Thoracic aorta endothelial cell (primary cell): ENCODE data around the gene MRPL57. TPM values are rescaled to one million over a fixed set of nuclear protein-coding genes. Genes with fewer than 3 reads are reported as not detected.

Experiments
- small RNA-seq: library from RNA; depleted of rRNA; stranded (forward); fragments of <200 nt; gene quantifications from one replicate; pipeline ENCODE3, GENCODE V24; 2012
- total RNA-seq: library from RNA; depleted of rRNA; stranded (reverse); fragments of >200 nt; gene quantifications from 2 replicates; pipeline ENCODE4 v1.2.3, GENCODE V29; 2012

Gene MRPL57
- 20.5 and 22.5 TPM in 2 replicates for total RNA-seq

DNA sequence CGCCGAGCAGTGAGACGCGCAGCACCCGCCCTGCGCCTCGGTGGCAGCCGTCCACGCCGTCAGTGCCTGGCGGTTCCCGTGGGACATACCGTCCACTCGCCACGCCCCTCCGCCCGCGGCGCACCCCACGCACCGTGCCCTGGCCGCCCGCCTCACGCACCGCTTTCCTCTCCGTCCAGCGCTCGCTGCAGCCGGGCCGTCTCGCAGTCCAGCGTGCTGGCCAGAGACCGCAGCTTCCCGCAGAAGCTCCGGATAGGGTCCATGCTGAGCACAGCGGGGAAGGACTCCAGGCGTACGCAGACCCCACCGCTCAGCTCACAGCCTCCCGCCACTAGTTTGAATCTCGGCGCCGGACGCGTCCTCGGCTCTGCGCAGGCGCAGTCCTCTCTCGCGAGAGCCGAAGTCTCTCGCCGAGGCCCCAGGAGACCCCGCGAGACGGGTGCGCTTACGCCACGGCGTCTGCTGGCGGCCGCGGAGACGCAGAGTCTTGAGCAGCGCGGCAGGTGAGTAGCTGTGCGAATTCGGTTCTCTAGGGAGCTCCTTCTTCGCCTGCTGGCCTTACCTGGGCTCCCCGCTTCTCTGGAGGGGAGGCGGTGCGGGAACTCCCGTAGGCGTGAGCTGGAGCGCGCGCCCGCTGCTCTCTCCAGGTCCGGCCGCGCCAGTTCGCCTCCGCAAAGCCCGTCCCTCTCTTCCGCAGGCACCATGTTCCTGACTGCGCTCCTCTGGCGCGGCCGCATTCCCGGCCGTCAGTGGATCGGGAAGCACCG is at the start of gene MRPL57, which contains the start of gene SKA3:
MRPL57 (plus strand) TSS at position 444 of the 767 bp plus-strand sequence; CDS start at position 703, 259 bp downstream.
SKA3 (minus strand) TSS at position 338 of the 767 bp plus-strand sequence; CDS start at position 263, 75 bp downstream.

Small RNA genes within 50 kb of the gene (small RNA-seq; reads per million reads assigned to genes)
- gene AL158032.1 (not detected), gene RF00086 (not detected)

Other genes starting within 250 kb of the MRPL57 start
- 54.9 and 61.8 TPM in 2 replicates for gene LATS2, start 115.1 kb upstream of the MRPL57 start, total RNA-seq
- gene SAP18, start 36.5 kb upstream of the MRPL57 start, total RNA-seq = 48.0 and 60.0 TPM in 2 replicates
- gene SKA3, start 106 bp upstream of the MRPL57 start, total RNA-seq = 41.0 and 46.0 TPM in 2 replicates